NCI-H146 treated with DMSO at 0.1 percent for 48 hours (cell line): ENCODE results near the gene KCNV2.
A peak's percentile ranks its signal among the peaks of the same experiment; 100 is the strongest.

ENCODE experiments used
- DNase-seq: peaks from one replicate; lab custom pipeline; 2025; ENCODE audit not compliant: unreplicated experiment; lab: John Stamatoyannopoulos, UW

Gene KCNV2

GRCh38 chr9:2758162-2758897 lies 41.0 kb downstream of the KCNV2 start:
- no peak for DNase-seq

GRCh38 chr9:2758898-2759510 lies 41.7 kb downstream of the KCNV2 start:
- DNase-seq: no peak

GRCh38 chr9:2761424-2761823 lies 44.1 kb downstream of the KCNV2 start:
- DNase-seq: no peak

GRCh38 chr9:2764353-2764752 lies 47.0 kb downstream of the KCNV2 start:
- no peak for DNase-seq

- no peak for DNase-seq
Observed at GRCh38 chr9:2765250-2765880, 48.1 kb downstream of the KCNV2 start.

GRCh38 chr9:2767800-2768677 lies 50.7 kb downstream of the KCNV2 start:
- no peak for DNase-seq

- DNase-seq: peak; percentile 82
Observed at GRCh38 chr9:2771087-2771486, 53.8 kb downstream of the KCNV2 start.

- peak; percentile 82 for DNase-seq
Observed at GRCh38 chr9:2771661-2772060, 54.4 kb downstream of the KCNV2 start.

- no peak for DNase-seq
Observed at GRCh38 chr9:2777454-2777853, 60.1 kb downstream of the KCNV2 start.

GRCh38 chr9:2778816-2779215 lies 61.5 kb downstream of the KCNV2 start:
- DNase-seq: no peak
